GM23248 (cell line): ENCODE results near the gene PLD2.

Source experiments
- EZH2 ChIP-seq: fragments of 200-600 bp; sonication (generic); IDR thresholded peaks from 2 replicates; pipeline ENCODE4 v1.6.1; 2018; ENCODE audit warnings: antibody characterized with exemption, mild to moderate bottlenecking; ENCODE audit not compliant: insufficient read depth, poor library complexity, severe bottlenecking
- EZH2phosphoT487 ChIP-seq: fragments of 200-600 bp; sonication (generic); IDR thresholded peaks from 2 replicates; pipeline ENCODE4 v1.6.1; 2018; ENCODE audit warnings: antibody characterized with exemption, moderate library complexity, mild to moderate bottlenecking, low read depth; ENCODE audit not compliant: insufficient read depth

GRCh38 chr17:4842376-4842775 lies 35.4 kb downstream of the PLD2 start:
- no peak for TF ChIP-seq EZH2
- TF ChIP-seq EZH2phosphoT487, result no peak
